OCI-LY3 (cell line): Measurements from ENCODE around the gene PICK1.

ENCODE experiments used
- H2AFZ ChIP-seq: fragments of 200-600, 300-600 bp; shearing (Covaris generic); 2 replicates; pipeline ENCODE4 v1.6.0; 2014; ENCODE audit warnings: antibody characterized with exemption, low read depth, low read length
- H3K27ac ChIP-seq: fragments of 200-600, 300-600 bp; sonication (generic); 2 replicates; pipeline ENCODE4 v1.5.1; 2014; ENCODE audit warnings: mild to moderate bottlenecking, low read length, moderate library complexity, mixed read lengths
- H3K27me3 ChIP-seq: fragments of 200-600, 300-600 bp; sonication (generic); 2 replicates; pipeline ENCODE4 v1.6.1; 2014; ENCODE audit warnings: low read depth, low read length, mixed read lengths
- H3K36me3 ChIP-seq: fragments of 200-600, 300-600 bp; sonication (generic); replicated peaks from 2 replicates; pipeline ENCODE3; 2014; ENCODE audit warnings: low read depth, low read length, mixed read lengths
- H3K4me1 ChIP-seq: fragments of 300-600, 200-600 bp; sonication (generic); 2 replicates; pipeline ENCODE4 v1.6.1; 2014; ENCODE audit warnings: low read length, mixed read lengths
- H3K4me2 ChIP-seq: fragments of 200-600, 300-600 bp; sonication (generic); 2 replicates; pipeline ENCODE4 v1.6.1; 2014; ENCODE audit warnings: low read length, mixed read lengths
- H3K4me3 ChIP-seq: fragments of 300-600, 200-600 bp; sonication (generic); 2 replicates; pipeline ENCODE4 v1.5.1; 2014; ENCODE audit warnings: antibody characterized with exemption, mild to moderate bottlenecking, low read length, moderate library complexity
- H3K79me2 ChIP-seq: fragments of 300-600, 200-600 bp; shearing (Covaris generic); 2 replicates; pipeline ENCODE4 v1.6.1; 2014; ENCODE audit warnings: mild to moderate bottlenecking, low read length, mixed read lengths
- H3K9ac ChIP-seq: fragments of 300-600, 200-600 bp; shearing (Covaris generic); 2 replicates; pipeline ENCODE4 v1.6.0; 2014; ENCODE audit warnings: mild to moderate bottlenecking, low read length, moderate library complexity
- H3K9me3 ChIP-seq: fragments of 200-600, 300-600 bp; shearing (Covaris generic); 2 replicates; pipeline ENCODE4 v1.6.1; 2014; ENCODE audit warnings: low read length, mixed read lengths; ENCODE audit not compliant: insufficient read depth
- H4K20me1 ChIP-seq: fragments of 200-600, 300-600 bp; sonication (generic); 2 replicates; pipeline ENCODE4 v1.6.1; 2016; ENCODE audit warnings: low read length, mixed read lengths; ENCODE audit not compliant: insufficient read depth
- EZH2phosphoT487 ChIP-seq: fragments of 200-600 bp; shearing (Covaris generic); IDR thresholded peaks from 2 replicates; pipeline ENCODE4 v1.6.1; 2018; ENCODE audit warnings: antibody characterized with exemption, mixed run types, low read depth
- TF ChIP-seq, protein P1 (sequence below): fragments of 200-600, 300-600 bp; sonication (generic); IDR thresholded peaks from 2 replicates; pipeline ENCODE4 v1.5.1; 2014; ENCODE audit warnings: antibody characterized with exemption, low read length, low read depth

PICK1 gene

DNA sequence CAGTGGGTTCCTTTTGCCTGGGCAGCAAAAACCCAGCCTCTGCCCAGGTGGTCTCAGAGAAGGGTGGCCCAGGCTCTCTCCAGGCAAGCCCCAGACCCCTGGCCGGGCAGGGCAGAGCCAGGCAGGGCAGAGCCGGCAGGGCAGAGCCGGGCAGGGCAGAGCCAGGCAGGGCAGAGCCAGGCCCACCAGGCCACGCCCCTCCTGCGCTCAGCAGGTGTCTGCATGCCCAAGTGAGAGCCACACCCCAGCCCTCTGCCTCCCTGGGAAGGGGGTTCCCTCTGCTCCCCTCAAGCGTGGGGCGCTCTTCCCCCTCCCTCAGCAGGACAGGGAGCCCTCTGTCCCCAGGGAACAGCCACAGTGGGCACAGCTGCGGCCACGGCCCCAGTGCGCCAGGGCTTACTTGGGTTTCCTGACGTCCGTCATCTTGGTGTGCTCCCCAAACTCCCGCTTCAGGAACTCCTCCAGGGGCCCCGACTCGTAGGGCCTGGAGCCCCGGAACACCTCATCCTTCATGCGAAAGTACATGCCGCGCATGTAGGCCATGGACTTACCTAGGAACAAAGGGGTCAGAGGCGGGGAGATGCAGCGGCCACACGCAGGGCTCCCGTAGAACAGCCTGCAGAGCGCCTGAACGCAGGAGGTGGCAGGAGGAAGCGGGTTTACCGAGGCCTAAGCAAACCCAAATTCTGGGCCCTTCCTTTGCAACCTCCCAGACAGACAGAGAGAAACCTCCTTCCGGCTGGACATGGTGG is 63.3 kb downstream of the PICK1 start:
- no peak for TF ChIP-seq EZH2phosphoT487
- TF ChIP-seq, protein P1, sequence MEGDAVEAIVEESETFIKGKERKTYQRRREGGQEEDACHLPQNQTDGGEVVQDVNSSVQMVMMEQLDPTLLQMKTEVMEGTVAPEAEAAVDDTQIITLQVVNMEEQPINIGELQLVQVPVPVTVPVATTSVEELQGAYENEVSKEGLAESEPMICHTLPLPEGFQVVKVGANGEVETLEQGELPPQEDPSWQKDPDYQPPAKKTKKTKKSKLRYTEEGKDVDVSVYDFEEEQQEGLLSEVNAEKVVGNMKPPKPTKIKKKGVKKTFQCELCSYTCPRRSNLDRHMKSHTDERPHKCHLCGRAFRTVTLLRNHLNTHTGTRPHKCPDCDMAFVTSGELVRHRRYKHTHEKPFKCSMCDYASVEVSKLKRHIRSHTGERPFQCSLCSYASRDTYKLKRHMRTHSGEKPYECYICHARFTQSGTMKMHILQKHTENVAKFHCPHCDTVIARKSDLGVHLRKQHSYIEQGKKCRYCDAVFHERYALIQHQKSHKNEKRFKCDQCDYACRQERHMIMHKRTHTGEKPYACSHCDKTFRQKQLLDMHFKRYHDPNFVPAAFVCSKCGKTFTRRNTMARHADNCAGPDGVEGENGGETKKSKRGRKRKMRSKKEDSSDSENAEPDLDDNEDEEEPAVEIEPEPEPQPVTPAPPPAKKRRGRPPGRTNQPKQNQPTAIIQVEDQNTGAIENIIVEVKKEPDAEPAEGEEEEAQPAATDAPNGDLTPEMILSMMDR: no peak
- H3K9me3 ChIP-seq: no peaks in the 10 kb centered on the region
- no peaks in the 10 kb centered on the region for H3K36me3 ChIP-seq
- no peak overlapping the region for H3K4me2 ChIP-seq
- H3K79me2 ChIP-seq: no peaks in the 10 kb centered on the region
- no peaks in the 10 kb centered on the region for H4K20me1 ChIP-seq
- no peaks in the 10 kb centered on the region for H3K27me3 ChIP-seq
- no peaks in the 10 kb centered on the region for H3K4me1 ChIP-seq
- H2AFZ ChIP-seq: no peak overlapping the region
- no peak overlapping the region for H3K4me3 ChIP-seq
- H3K9ac ChIP-seq: no peak overlapping the region
- H3K27ac ChIP-seq: no peak overlapping the region

DNA sequence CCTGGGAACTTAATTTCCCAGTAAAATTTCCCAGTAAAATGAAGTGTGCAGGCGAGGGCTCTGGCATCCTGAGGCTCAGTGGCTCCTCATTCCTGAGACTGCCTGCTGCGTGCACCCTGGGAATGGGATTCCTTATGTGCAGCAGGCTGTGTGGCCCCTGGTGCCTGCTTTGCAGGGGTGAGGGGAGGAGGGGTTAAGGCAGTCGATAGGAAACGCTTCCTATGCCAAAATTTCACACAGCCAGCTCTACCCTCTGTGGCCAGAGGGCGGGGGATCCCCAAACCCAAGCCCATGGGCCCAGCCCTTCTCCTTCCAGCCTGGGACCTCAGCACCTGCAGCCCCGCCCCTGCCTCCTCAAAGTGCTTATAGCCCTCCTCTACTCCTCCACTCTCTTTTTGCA is 65.4 kb downstream of the PICK1 start:
- TF ChIP-seq EZH2phosphoT487: no peak
- TF ChIP-seq, protein P1: no peak

DNA sequence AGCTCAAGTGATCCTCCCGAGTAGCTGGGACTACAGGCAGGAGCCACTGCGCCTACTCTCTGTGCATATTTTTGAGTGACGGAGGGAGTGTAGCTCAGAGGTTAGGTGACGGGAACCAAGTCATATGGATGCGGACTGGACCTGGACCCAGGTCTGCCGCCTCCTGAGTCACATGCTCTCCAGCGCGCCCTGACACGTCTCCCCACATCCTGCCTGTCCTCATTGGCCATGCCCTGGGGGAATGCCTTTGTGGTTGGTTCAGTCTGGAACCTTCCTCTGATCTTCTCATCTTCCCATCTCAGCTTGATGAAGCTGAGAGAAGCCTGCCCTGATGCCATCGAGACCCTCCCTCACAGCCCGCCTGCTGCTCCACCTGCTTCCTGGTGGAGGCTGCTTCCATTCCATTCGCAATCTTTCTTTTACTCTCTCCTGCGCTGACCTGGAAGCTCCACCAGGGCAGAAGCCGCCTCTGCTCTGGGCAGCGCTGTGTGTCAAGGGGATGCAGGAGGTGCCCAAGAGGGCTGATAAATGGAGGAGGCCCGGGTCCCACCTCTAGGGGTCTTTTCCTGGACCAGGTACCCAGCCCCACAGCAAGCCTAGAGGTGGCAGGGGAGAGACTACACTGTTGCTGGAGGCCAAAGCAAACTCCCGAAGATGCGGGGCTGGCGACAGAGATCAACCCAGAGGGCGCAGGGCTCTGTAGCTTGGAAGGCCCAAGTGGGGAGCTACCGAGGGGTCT is 67.2 kb downstream of the PICK1 start:
- H3K4me1 ChIP-seq: no peaks in the 10 kb centered on the region
- H3K9ac ChIP-seq: no peak overlapping the region
- no peaks in the 10 kb centered on the region for H3K9me3 ChIP-seq
- no peak overlapping the region for H3K4me3 ChIP-seq
- no peaks in the 10 kb centered on the region for H3K27me3 ChIP-seq
- no peaks in the 10 kb centered on the region for H4K20me1 ChIP-seq
- no peak for TF ChIP-seq EZH2phosphoT487
- TF ChIP-seq, protein P1: no peak
- H3K36me3 ChIP-seq: no peaks in the 10 kb centered on the region
- H3K4me2 ChIP-seq: no peak overlapping the region
- no peak overlapping the region for H2AFZ ChIP-seq
- no peaks in the 10 kb centered on the region for H3K79me2 ChIP-seq
- no peak overlapping the region for H3K27ac ChIP-seq

More for the DNA sequence above, 65.4 kb downstream of the PICK1 start:
- no peak overlapping the region for H2AFZ ChIP-seq
- H3K27ac ChIP-seq: no peak overlapping the region
- H3K36me3 ChIP-seq: no peaks in the 10 kb centered on the region
- no peak overlapping the region for H3K4me2 ChIP-seq
- no peaks in the 10 kb centered on the region for H3K27me3 ChIP-seq
- H3K4me1 ChIP-seq: no peaks in the 10 kb centered on the region
- no peaks in the 10 kb centered on the region for H3K79me2 ChIP-seq
- no peak overlapping the region for H3K4me3 ChIP-seq
- no peaks in the 10 kb centered on the region for H3K9me3 ChIP-seq
- no peak overlapping the region for H3K9ac ChIP-seq
- H4K20me1 ChIP-seq: no peaks in the 10 kb centered on the region

DNA sequence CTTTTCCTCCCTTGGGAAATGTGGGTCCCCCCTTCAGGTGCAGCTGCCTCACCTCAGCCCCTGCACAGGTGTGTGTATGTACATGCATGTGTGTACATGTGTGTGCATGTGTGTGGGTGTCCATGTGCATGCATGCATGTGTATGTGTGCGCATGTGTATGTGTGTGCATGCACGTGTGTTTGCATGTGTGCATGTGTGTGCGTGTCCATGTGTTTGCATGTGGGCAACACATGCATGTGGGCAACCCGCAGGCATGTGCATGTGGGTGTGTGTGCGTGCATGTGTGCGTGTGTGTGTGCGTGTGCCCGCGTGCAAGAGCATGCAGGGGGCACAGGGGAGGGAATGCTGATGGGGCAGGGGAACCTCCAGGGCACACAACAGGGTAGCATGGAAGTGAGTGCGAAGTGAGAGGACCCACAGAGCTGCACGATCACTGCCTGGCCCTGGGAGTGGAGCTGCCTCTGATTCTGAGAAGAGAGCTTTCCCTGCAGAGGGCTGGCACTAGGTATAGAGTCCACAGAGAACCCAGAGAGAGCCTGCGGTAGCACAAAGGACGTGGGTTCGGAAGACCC is 67.9 kb downstream of the PICK1 start:
- H3K27ac ChIP-seq: no peak overlapping the region
- no peak overlapping the region for H3K4me2 ChIP-seq

More for the DNA sequence above, 67.9 kb downstream of the PICK1 start:
- Histone ChIP-seq H3K9ac (no peak overlapping the region), H3K4me1 (no peaks in the 10 kb centered on the region), H4K20me1 (no peaks in the 10 kb centered on the region), H2AFZ (no peak overlapping the region), H3K79me2 (no peaks in the 10 kb centered on the region), H3K27me3 (no peaks in the 10 kb centered on the region), H3K4me3 (no peak overlapping the region), H3K36me3 (no peaks in the 10 kb centered on the region), H3K9me3 (no peaks in the 10 kb centered on the region)
- TF ChIP-seq, protein P1: no peak
- TF ChIP-seq EZH2phosphoT487: no peak
